ENCODE data around the gene NLRP13. TPM values are rescaled to one million over a fixed set of nuclear protein-coding genes. Genes with fewer than 3 reads are reported as not detected.
"Not testable (repeated sequence)": the region's sequence is repeated elsewhere in the genome, so short reads cannot be mapped to it uniquely, and the experiment has no call there.

The NLRP13 gene
- total RNA-seq, 2 donors from 2014 or later, result not detected

DNA sequence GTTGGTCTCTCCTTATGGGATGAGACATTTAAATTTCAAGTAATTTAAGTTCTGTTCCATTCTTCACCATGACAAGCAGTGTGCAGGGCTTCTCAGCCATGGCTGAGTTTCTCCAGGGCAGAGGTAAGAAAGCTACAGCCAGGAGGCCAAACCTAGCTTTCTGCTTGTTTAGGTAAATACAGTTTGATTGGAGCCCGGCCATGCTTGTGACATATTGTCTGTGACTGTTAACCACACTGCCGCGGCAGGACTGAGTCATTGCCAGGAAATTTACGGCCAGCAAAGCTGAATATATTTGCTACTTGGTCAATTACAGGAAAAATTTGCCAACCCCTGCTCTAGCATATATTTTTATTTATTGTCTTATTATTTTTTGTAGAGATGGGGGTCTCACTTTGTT lies 26.2 kb upstream of the NLRP13 start:
- H3K4me1 ChIP-seq (ENCODE audit: control insufficient read depth in 1 of 2, low read depth in 2 of 2), result no peaks in the 10 kb centered on the region
- DNase-seq (ENCODE audit: low spot score), result no peak
- H3K9me3 ChIP-seq, result no peaks in the 10 kb centered on the region
- no peak overlapping the region for H3K4me3 ChIP-seq
- no peak for ATAC-seq (ENCODE audit: insufficient number of reproducible peaks, low FRiP score, low read depth)
- no peak overlapping the region for H3K27ac ChIP-seq
- no peaks in the 10 kb centered on the region for H3K36me3 ChIP-seq
- H3K27me3 ChIP-seq (replicated peaks; ENCODE audit: insufficient read depth), result no peaks in the 10 kb centered on the region
- TF ChIP-seq, protein P1, sequence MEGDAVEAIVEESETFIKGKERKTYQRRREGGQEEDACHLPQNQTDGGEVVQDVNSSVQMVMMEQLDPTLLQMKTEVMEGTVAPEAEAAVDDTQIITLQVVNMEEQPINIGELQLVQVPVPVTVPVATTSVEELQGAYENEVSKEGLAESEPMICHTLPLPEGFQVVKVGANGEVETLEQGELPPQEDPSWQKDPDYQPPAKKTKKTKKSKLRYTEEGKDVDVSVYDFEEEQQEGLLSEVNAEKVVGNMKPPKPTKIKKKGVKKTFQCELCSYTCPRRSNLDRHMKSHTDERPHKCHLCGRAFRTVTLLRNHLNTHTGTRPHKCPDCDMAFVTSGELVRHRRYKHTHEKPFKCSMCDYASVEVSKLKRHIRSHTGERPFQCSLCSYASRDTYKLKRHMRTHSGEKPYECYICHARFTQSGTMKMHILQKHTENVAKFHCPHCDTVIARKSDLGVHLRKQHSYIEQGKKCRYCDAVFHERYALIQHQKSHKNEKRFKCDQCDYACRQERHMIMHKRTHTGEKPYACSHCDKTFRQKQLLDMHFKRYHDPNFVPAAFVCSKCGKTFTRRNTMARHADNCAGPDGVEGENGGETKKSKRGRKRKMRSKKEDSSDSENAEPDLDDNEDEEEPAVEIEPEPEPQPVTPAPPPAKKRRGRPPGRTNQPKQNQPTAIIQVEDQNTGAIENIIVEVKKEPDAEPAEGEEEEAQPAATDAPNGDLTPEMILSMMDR (IDR thresholded peaks at IDR 0.05), result no peak

DNA sequence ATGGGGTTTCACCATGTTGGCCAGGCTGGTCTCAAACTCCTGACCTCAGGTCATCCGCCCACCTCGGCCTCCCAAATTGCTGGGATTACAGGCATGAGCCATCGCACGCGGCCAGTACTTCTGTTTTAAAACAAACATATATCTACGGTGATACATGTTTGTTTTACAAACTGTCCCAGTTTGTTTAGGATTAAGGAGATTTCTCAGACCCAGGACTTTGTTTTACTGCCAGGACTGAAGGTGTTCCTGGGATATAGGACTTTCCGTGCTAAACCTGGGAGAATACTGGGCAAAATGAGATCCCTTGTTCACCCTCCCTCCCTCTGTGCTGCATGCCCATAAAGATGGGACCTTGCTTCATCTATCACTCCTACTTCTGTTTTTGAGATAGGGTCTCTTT lies 24.3 kb upstream of the NLRP13 start:
- no peak overlapping the region for H3K27ac ChIP-seq
- no peak for ATAC-seq (ENCODE audit: insufficient number of reproducible peaks, low FRiP score, low read depth)
- H3K4me1 ChIP-seq (ENCODE audit: control insufficient read depth in 1 of 2, low read depth in 2 of 2), result no peaks in the 10 kb centered on the region
- no peaks in the 10 kb centered on the region for H3K27me3 ChIP-seq (replicated peaks; ENCODE audit: insufficient read depth)
- TF ChIP-seq, protein P1 (IDR thresholded peaks at IDR 0.05), result no peak
- no peak for DNase-seq (ENCODE audit: low spot score)
- no peaks in the 10 kb centered on the region for H3K36me3 ChIP-seq
- H3K4me3 ChIP-seq, result no peak overlapping the region
- no peaks in the 10 kb centered on the region for H3K9me3 ChIP-seq

DNA sequence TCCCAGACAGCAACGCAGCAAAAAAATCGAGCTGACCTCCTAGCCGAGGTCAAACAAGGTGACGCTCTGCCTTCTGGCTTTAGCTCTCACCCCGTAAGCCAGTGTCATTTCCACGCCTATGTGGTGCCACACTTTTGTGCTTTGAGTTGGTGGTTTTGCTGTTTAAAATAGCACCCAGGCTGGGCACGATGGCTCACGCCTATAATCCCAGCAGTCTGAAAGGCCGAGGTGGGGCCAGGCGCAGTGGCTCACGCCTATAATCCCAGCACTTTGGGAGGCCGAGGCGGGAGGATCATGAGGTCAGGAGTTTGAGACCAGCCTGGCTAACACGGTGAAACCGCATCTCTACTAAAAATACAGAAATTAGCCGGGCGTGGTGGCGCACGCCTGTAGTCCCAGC lies 18.4 kb upstream of the NLRP13 start:
- H3K27ac ChIP-seq; H3K9me3 ChIP-seq; ATAC-seq (ENCODE audit: insufficient number of reproducible peaks, low FRiP score, low read depth); H3K27me3 ChIP-seq (replicated peaks; ENCODE audit: insufficient read depth); H3K4me3 ChIP-seq; DNase-seq (ENCODE audit: low spot score); H3K36me3 ChIP-seq; H3K4me1 ChIP-seq (ENCODE audit: control insufficient read depth in 1 of 2, low read depth in 2 of 2): not testable (repeated sequence)

DNA sequence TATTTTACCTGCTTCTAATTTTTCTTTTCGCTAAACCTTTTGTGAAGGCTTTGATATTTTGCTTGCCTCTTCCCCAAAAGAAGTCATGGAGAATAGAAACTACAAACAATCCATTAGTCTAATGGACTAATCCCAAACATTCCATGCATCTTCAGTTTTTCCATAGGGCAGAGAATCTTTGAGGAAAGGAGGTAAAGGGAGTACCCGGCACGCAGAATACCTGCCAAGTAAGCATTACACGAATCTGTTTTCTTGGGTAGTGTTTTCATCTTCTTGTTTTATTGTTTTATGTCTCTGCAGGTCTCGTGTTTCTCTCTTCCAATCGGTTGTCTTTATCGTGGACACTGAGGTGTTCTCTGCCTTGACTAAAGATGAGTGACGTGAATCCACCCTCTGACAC lies 15.4 kb upstream of the NLRP13 start, which contains the start of gene NLRP8:
Gene NLRP8, plus strand, starts transcription at position 301 of the 400 bp plus-strand sequence.
- no peaks in the 10 kb centered on the region for H3K36me3 ChIP-seq
- H3K4me1 ChIP-seq (ENCODE audit: control insufficient read depth in 1 of 2, low read depth in 2 of 2), result no peaks in the 10 kb centered on the region
- H3K27me3 ChIP-seq (replicated peaks; ENCODE audit: insufficient read depth), result no peaks in the 10 kb centered on the region
- no peak within 1 kb of the TSS for H3K4me3 ChIP-seq
- no peak within 1 kb of the TSS for H3K27ac ChIP-seq
- no peak for DNase-seq (ENCODE audit: low spot score)
- TF ChIP-seq, protein P1 (IDR thresholded peaks at IDR 0.05), result no peak
- no peaks in the 10 kb centered on the region for H3K9me3 ChIP-seq
- ATAC-seq (ENCODE audit: insufficient number of reproducible peaks, low FRiP score, low read depth), result no peak

DNA sequence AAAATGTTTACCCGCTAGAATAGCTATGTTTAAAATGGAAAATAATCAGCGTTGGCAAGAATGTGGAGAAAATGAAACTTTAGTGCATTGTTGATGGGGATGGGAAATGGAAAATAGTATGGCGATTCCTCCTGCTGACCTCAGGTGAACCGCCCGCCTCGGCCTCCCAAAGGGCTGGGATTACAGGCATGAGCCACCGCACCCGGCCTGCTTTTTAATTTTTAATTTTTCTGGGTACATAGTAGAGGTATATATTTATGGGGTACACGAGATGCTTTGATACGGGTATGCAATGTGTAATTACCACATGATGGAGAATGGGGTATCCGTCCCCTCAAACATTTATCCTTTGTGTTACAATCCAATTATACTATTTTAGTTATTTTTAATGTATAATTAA lies 8.2 kb upstream of the NLRP13 start:
- H3K4me1 ChIP-seq (ENCODE audit: control insufficient read depth in 1 of 2, low read depth in 2 of 2), result no peaks in the 10 kb centered on the region
- DNase-seq (ENCODE audit: low spot score) (no peak), ATAC-seq (ENCODE audit: insufficient number of reproducible peaks, low FRiP score, low read depth) (no peak)
- no peaks in the 10 kb centered on the region for H3K9me3 ChIP-seq
- TF ChIP-seq, protein P1 (IDR thresholded peaks at IDR 0.05), result no peak
- no peak overlapping the region for H3K4me3 ChIP-seq
- H3K36me3 ChIP-seq, result no peaks in the 10 kb centered on the region
- H3K27me3 ChIP-seq (replicated peaks; ENCODE audit: insufficient read depth), result no peaks in the 10 kb centered on the region
- H3K27ac ChIP-seq, result no peak overlapping the region

DNA sequence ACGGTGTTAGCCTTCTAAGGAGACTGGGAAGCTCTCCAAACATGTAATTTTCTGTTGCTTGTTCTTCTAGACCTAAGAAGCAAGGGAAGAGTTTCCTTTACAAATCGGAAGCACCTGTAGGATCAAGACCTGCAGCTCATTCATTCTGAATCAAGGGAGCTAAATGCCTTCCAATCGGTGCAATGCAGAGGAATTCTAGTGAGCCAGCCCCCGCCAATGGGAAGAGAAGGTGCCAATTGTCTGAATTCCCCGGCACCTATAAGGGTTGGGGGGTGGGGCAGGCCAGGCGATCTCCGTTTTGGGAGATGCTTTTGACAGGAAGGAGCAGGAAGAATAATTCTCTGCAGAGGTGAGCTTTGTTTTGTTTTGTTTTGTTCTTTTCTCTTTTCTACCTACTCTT lies 7.1 kb upstream of the NLRP13 start:
- ATAC-seq (ENCODE audit: insufficient number of reproducible peaks, low FRiP score, low read depth) (no peak), DNase-seq (ENCODE audit: low spot score) (no peak)
- Histone ChIP-seq H3K9me3 (no peaks in the 10 kb centered on the region), H3K4me3 (no peak overlapping the region), H3K27ac (no peak overlapping the region), H3K27me3 (replicated peaks; ENCODE audit: insufficient read depth) (no peaks in the 10 kb centered on the region), H3K36me3 (no peaks in the 10 kb centered on the region), H3K4me1 (ENCODE audit: control insufficient read depth in 1 of 2, low read depth in 2 of 2) (no peaks in the 10 kb centered on the region)
- TF ChIP-seq, protein P1 (IDR thresholded peaks at IDR 0.05), result no peak

Data from thoracic aorta (tissue), 2 donors.